Measurements from ENCODE around the gene MED13L. TPM values are rescaled to one million over a fixed set of nuclear protein-coding genes. Genes with fewer than 3 reads are reported as not detected.
A peak's percentile ranks its signal among the peaks of the same experiment; 100 is the strongest.

The MED13L gene
- total RNA-seq, 2 experiments from 2014 or later: 203 to 208 TPM

DNA sequence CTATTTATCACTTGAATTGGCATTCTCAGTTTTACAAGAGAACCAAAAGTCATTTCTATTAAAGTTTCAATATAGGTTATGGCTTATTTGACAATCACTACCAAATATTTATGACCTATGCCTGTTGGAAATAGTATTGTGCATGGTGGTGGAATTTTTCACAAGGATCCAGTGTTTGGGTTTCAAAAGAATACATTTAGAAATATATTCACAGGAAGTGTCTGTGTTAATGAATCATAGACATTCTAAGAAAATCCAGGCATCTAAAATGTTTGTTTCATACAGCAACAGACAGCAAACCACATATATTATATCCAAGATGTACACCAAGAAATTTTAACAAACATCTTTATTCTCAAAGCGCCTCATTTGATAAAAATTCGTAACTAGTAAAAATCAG lies 92.7 kb downstream of the MED13L start:
- no peak overlapping the region for H3K4me3 Mint-ChIP-seq
- no peaks in the 10 kb centered on the region for H3K9me3 Mint-ChIP-seq
- H3K27me3 ChIP-seq (ENCODE audit: control insufficient read depth in 1 of 2, insufficient read depth in 2 of 2, low read length in 2 of 2): no peaks in the 10 kb centered on the region
- H3K27ac ChIP-seq (ENCODE audit: low read depth in 1 of 2, low read length in 2 of 2): no peak overlapping the region
- DNase-seq (no peak), ATAC-seq (ENCODE audit: poor library complexity) (no peak)
- H3K27me3 Mint-ChIP-seq: no peaks in the 10 kb centered on the region
- H3K36me3 Mint-ChIP-seq (ENCODE audit: low read depth): no peaks in the 10 kb centered on the region
- TF ChIP-seq, protein P1, sequence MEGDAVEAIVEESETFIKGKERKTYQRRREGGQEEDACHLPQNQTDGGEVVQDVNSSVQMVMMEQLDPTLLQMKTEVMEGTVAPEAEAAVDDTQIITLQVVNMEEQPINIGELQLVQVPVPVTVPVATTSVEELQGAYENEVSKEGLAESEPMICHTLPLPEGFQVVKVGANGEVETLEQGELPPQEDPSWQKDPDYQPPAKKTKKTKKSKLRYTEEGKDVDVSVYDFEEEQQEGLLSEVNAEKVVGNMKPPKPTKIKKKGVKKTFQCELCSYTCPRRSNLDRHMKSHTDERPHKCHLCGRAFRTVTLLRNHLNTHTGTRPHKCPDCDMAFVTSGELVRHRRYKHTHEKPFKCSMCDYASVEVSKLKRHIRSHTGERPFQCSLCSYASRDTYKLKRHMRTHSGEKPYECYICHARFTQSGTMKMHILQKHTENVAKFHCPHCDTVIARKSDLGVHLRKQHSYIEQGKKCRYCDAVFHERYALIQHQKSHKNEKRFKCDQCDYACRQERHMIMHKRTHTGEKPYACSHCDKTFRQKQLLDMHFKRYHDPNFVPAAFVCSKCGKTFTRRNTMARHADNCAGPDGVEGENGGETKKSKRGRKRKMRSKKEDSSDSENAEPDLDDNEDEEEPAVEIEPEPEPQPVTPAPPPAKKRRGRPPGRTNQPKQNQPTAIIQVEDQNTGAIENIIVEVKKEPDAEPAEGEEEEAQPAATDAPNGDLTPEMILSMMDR (IDR thresholded peaks at IDR 0.05): no peak
- no peaks in the 10 kb centered on the region for H3K36me3 ChIP-seq (ENCODE audit: insufficient read depth, low read length)
- H3K4me1 ChIP-seq (ENCODE audit: insufficient read depth, low read length): peaks cover 14% of the 10 kb centered on the region
- H3K27ac Mint-ChIP-seq: no peak overlapping the region
- H3K4me1 Mint-ChIP-seq (ENCODE audit: low read depth): peaks cover 94% of the 10 kb centered on the region
- H3K4me3 ChIP-seq (ENCODE audit: low read length): no peak overlapping the region
- H3K9me3 ChIP-seq (ENCODE audit: control insufficient read depth in 1 of 2, insufficient read depth in 1 of 2, low read length in 2 of 2): no peaks in the 10 kb centered on the region
- ChIA-PET CTCF (no interaction called here), POLR2A (no interaction called here)
- intact Hi-C loops (cut with DNase I, micrococcal nuclease): loop anchor here in 1 of 2 experiments (5.0 kb wide), 1 partner anchor 42 kb away; no protein-coding TSS in a partner anchor

DNA sequence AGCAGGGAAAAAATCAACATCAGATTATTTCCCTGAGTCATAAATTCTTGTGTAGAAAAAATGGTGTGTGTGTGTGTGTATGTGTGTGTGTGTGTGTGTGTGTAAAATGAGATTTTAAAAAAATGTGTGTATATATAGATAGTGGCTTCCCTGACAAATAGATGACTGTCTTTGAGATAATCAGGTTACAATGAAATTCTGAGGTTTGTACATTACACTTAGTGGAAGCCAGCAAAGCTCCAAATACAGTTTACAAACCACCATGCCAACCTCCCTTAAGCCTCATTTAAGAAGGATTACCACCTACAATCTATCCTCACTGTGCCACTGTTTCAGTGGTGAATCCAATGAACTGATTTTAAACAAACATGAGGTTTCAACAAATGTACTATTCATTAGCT lies 93.8 kb downstream of the MED13L start:
- TF ChIP-seq, protein P1 (IDR thresholded peaks at IDR 0.05): no peak
- Mint-ChIP-seq H3K4me1 (ENCODE audit: low read depth) (peaks cover 93% of the 10 kb centered on the region), H3K4me3 (no peak overlapping the region), H3K27me3 (no peaks in the 10 kb centered on the region), H3K36me3 (ENCODE audit: low read depth) (no peaks in the 10 kb centered on the region), H3K27ac (no peak overlapping the region), H3K9me3 (no peaks in the 10 kb centered on the region)
- no peak for ATAC-seq (ENCODE audit: poor library complexity)
- ChIA-PET CTCF (interaction anchor here (0.7 to 1.0 kb wide), 2 partner anchors 10 to 19 kb away, joined by 4 to 5 read pairs; no protein-coding TSS in a partner anchor), POLR2A (no interaction called here)
- Histone ChIP-seq H3K27ac (ENCODE audit: low read depth in 1 of 2, low read length in 2 of 2) (no peak overlapping the region), H3K4me3 (ENCODE audit: low read length) (no peak overlapping the region), H3K27me3 (ENCODE audit: control insufficient read depth in 1 of 2, insufficient read depth in 2 of 2, low read length in 2 of 2) (no peaks in the 10 kb centered on the region), H3K4me1 (ENCODE audit: insufficient read depth, low read length) (peaks cover 14% of the 10 kb centered on the region), H3K36me3 (ENCODE audit: insufficient read depth, low read length) (no peaks in the 10 kb centered on the region), H3K9me3 (ENCODE audit: control insufficient read depth in 1 of 2, insufficient read depth in 1 of 2, low read length in 2 of 2) (no peaks in the 10 kb centered on the region)
- DNase-seq: no peak
- intact Hi-C loops (cut with DNase I, micrococcal nuclease): loop anchor here in 1 of 2 experiments (5.0 kb wide), 1 partner anchor 41 kb away; no protein-coding TSS in a partner anchor

DNA sequence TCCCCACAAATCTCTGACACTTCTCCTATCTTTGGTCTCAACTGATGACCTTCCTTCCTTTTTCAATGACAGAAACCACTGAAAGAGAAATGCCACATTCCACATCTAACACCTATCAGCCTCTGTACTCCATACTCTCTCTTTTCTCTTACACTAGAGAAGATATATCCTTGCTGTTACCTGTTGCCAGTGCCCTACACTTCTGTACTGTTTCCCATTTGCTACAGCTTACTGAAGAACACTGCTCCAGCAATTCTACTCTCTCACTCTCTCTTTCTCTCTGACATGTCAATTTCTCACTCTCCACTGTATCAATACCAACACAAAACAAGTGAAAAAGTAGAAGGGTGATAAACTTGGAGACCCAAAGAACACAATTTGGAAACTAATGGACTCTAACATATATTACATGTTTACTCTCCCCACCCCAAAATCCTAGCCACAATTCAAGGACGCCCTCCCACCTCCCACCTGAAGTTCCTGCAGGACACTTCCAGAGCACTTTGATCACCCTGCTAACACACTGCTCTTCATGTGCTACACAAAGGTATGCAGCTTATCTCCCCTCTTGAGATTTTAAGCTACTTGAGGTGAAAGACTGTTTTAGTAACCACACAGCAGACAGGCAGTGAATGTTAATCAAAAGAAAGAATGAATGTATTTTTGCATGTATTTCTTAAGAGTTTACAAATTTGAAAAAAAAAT lies 95.0 kb downstream of the MED13L start:
- H3K27me3 ChIP-seq (ENCODE audit: control insufficient read depth in 1 of 2, insufficient read depth in 2 of 2, low read length in 2 of 2): no peaks in the 10 kb centered on the region
- Mint-ChIP-seq H3K36me3 (ENCODE audit: low read depth) (no peaks in the 10 kb centered on the region), H3K4me3 (no peak overlapping the region), H3K4me1 (ENCODE audit: low read depth) (peaks cover 92% of the 10 kb centered on the region), H3K27me3 (no peaks in the 10 kb centered on the region), H3K27ac (peak overlapping the region; percentile 7), H3K9me3 (no peaks in the 10 kb centered on the region)
- CTCF ChIA-PET: interaction anchor here (1.0 to 1.2 kb wide), 2 partner anchors 9 to 13 kb away, joined by 3 to 4 read pairs; no protein-coding TSS in a partner anchor
- H3K27ac ChIP-seq (ENCODE audit: low read depth in 1 of 2, low read length in 2 of 2): no peak overlapping the region
- POLR2A ChIA-PET: no interaction called here
- ATAC-seq (ENCODE audit: poor library complexity): no peak
- DNase-seq: no peak
- peaks cover 14% of the 10 kb centered on the region for H3K4me1 ChIP-seq (ENCODE audit: insufficient read depth, low read length)
- TF ChIP-seq, protein P1 (IDR thresholded peaks at IDR 0.05): no peak
- H3K4me3 ChIP-seq (ENCODE audit: low read length): no peak overlapping the region
- H3K9me3 ChIP-seq (ENCODE audit: control insufficient read depth in 1 of 2, insufficient read depth in 1 of 2, low read length in 2 of 2): no peaks in the 10 kb centered on the region
- intact Hi-C loops (cut with DNase I, micrococcal nuclease): loop anchor here in 1 of 2 experiments (5.0 kb wide), 1 partner anchor 40 kb away; no protein-coding TSS in a partner anchor
- H3K36me3 ChIP-seq (ENCODE audit: insufficient read depth, low read length): no peaks in the 10 kb centered on the region
